A549 (cell line): ENCODE measurements around the gene FUZ. TPM values are rescaled to one million over a fixed set of nuclear protein-coding genes. Genes with fewer than 3 reads are reported as not detected.

Experiments
- ATAC-seq, 2 experiments: fragments of 200-7000 bp in 1 of 2; fragments of >200 bp in 1 of 2; cut with Nextera tagmentation in 1 of 2; cut with Tn5 transposase in 1 of 2; 3 replicates each; pipeline versions ENCODE4 v1.8.0 to v1.9.1; 2018 to 2020; ENCODE audit warnings: mild to moderate bottlenecking in 1 of 2, moderate library complexity in 1 of 2
- CTCF ChIA-PET: fragments of 300-600 bp; sonication (Branson Sonifier 250); formaldehyde crosslinking; extraction: SDS; loops from one replicate; lab custom pipeline; 2021; ENCODE audit warnings: antibody characterized with exemption, inconsistent platforms; lab: Yijun Ruan, JAX
- POLR2A ChIA-PET: fragments of 350-600 bp; formaldehyde crosslinking; extraction: SDS; loops from one replicate; lab custom pipeline; 2021; ENCODE audit warnings: antibody characterized with exemption, inconsistent platforms; lab: Yijun Ruan, JAX
- DNase-seq, 2 experiments: peaks; one replicate each; pipeline versions ENCODE4 v3.0.0 to v3.0.0-alpha.2; 2011 to 2016; ENCODE audit warnings: low read depth in 1 of 2, low spot score in 1 of 2
- FAIRE-seq: peaks from 2 replicates; lab custom pipeline; 2011; peaks lifted over from hg19 to GRCh38; lab: Jason Lieb, UNC
- H3K27ac ChIP-seq, 2 experiments: fragments of >200 bp; sonication (Bioruptor Twin); formaldehyde crosslinking; 3 replicates each; pipeline ENCODE4 v1.5.1; 2016 to 2017
- H3K4me1 ChIP-seq: fragments of >200 bp; sonication (Bioruptor Twin); formaldehyde crosslinking; 3 replicates; pipeline ENCODE4 v1.6.1; 2016
- H3K4me2 ChIP-seq: fragments of >200 bp; sonication (Bioruptor Twin); formaldehyde crosslinking; 3 replicates; pipeline ENCODE4 v1.6.1; 2016
- H3K4me3 ChIP-seq: fragments of >200 bp; sonication (Bioruptor Twin); formaldehyde crosslinking; 3 replicates; pipeline ENCODE4 v1.5.1; 2016
- H3K9me3 ChIP-seq: fragments of >200 bp; sonication (Bioruptor Twin); formaldehyde crosslinking; 3 replicates; pipeline ENCODE4 v1.6.1; 2016
- BCL3 ChIP-seq: fragments of >200 bp; sonication (Bioruptor Twin); formaldehyde crosslinking; IDR thresholded peaks from 3 replicates; pipeline ENCODE4 v1.6.1; 2016
- BHLHE40 ChIP-seq: IDR thresholded peaks from 2 replicates; pipeline ENCODE4 v1.6.1; 2012; ENCODE audit warnings: low read depth, low read length, inconsistent platforms
- CBX2 ChIP-seq: fragments of 200-600 bp; sonication (generic); IDR thresholded peaks from 2 replicates; pipeline ENCODE4 v1.6.1; 2016; ENCODE audit warnings: low read depth, mild to moderate bottlenecking, borderline replicate concordance
- CBX8 ChIP-seq: fragments of 200-600 bp; sonication (generic); IDR thresholded peaks from 2 replicates; pipeline ENCODE4 v1.6.1; 2016
- CHD2 ChIP-seq: fragments of 150-350 bp; IDR thresholded peaks from 2 replicates; pipeline ENCODE4 v1.6.1; 2014; ENCODE audit warnings: low read length; ENCODE audit not compliant: partially characterized antibody
- FOXS1 ChIP-seq: fragments of 250-450 bp; sonication (Bioruptor Pico); IDR thresholded peaks from 2 replicates; pipeline ENCODE4 v1.5.0; 2020; ENCODE audit warnings: mild to moderate bottlenecking, moderate library complexity
- GATA3 ChIP-seq: IDR thresholded peaks from 2 replicates; pipeline ENCODE4 v1.6.1; 2012; ENCODE audit warnings: borderline replicate concordance
- HDAC2 ChIP-seq: fragments of 200-600 bp; sonication (generic); IDR thresholded peaks from 2 replicates; pipeline ENCODE4 v1.6.1; 2016
- HEYL ChIP-seq: fragments of 250-450 bp; sonication (Bioruptor Pico); IDR thresholded peaks from 2 replicates; pipeline ENCODE4 v1.8.0; 2021; ENCODE audit warnings: mild to moderate bottlenecking, moderate library complexity
- HOXB13 ChIP-seq: fragments of 250-450 bp; sonication (Bioruptor Pico); IDR thresholded peaks from 2 replicates; pipeline ENCODE4 v1.5.0; 2020; ENCODE audit warnings: low read depth, mild to moderate bottlenecking, moderate library complexity
- JUN ChIP-seq, 2 experiments: fragments of >200 bp; sonication (Bioruptor Twin); formaldehyde crosslinking; IDR thresholded peaks; 2 replicates in 1 of 2; 3 replicates in 1 of 2; pipeline ENCODE4 v1.6.1; 2016 to 2017
- KDM1A ChIP-seq: fragments of 200-600 bp; sonication (generic); IDR thresholded peaks from 2 replicates; pipeline ENCODE4 v1.6.1; 2016; ENCODE audit warnings: low read depth, mild to moderate bottlenecking
- KDM5A ChIP-seq: fragments of 200-600 bp; sonication (generic); IDR thresholded peaks from 2 replicates; pipeline ENCODE4 v1.6.1; 2016; ENCODE audit warnings: antibody characterized with exemption, mild to moderate bottlenecking
- MAFK ChIP-seq: fragments of 450-650 bp; IDR thresholded peaks from 2 replicates; pipeline ENCODE4 v1.6.1; 2014; ENCODE audit not compliant: partially characterized antibody
- MAZ ChIP-seq: fragments of 150-350 bp; IDR thresholded peaks from 2 replicates; pipeline ENCODE4 v1.6.1; 2014; ENCODE audit warnings: antibody characterized with exemption, low read depth, low read length, borderline replicate concordance
- MYC ChIP-seq: IDR thresholded peaks from 2 replicates; pipeline ENCODE4 v1.6.1; 2012; ENCODE audit warnings: mild to moderate bottlenecking, inconsistent platforms, low read length, improper control_type of control experiment, borderline replicate concordance
- NFE2L2 ChIP-seq: fragments of 150-350 bp; conservative IDR thresholded peaks from 2 replicates; pipeline ENCODE4 v1.6.1; 2014; ENCODE audit warnings: low read length
- NR3C1 ChIP-seq: fragments of >200 bp; sonication (Bioruptor Twin); formaldehyde crosslinking; IDR thresholded peaks from 3 replicates; pipeline ENCODE4 v1.6.1; 2017
- PBX3 ChIP-seq: IDR thresholded peaks from 2 replicates; pipeline ENCODE4 v1.6.1; 2012
- PHF8 ChIP-seq: fragments of 200-600 bp; sonication (generic); IDR thresholded peaks from 2 replicates; pipeline ENCODE4 v1.6.1; 2016; ENCODE audit warnings: low read depth, mild to moderate bottlenecking, antibody characterized with exemption, moderate library complexity, borderline replicate concordance
- POLR2A ChIP-seq: IDR thresholded peaks from 2 replicates; pipeline ENCODE4 v1.6.1; 2012; ENCODE audit warnings: mild to moderate bottlenecking, low read length
- RAD21 ChIP-seq, 2 experiments: fragments of >200 bp in 1 of 2; sonication (Bioruptor Twin) in 1 of 2; formaldehyde crosslinking in 1 of 2; IDR thresholded peaks in 1 of 2; conservative IDR thresholded peaks in 1 of 2; 2 replicates in 1 of 2; 3 replicates in 1 of 2; pipeline ENCODE4 v1.6.1; 2012 to 2018; ENCODE audit warnings: inconsistent platforms in 1 of 2
- RARB ChIP-seq: fragments of 250-450 bp; sonication (Bioruptor Pico); IDR thresholded peaks from 2 replicates; pipeline ENCODE4 v1.8.0; 2021; ENCODE audit warnings: mild to moderate bottlenecking, moderate library complexity
- RCOR1 ChIP-seq: fragments of 150-350 bp; IDR thresholded peaks from 2 replicates; pipeline ENCODE4 v1.6.1; 2014; ENCODE audit warnings: antibody characterized with exemption, low read length, low read depth
- RFX5 ChIP-seq: fragments of 450-650 bp; IDR thresholded peaks from 2 replicates; pipeline ENCODE4 v1.7.1; 2014; ENCODE audit warnings: antibody characterized with exemption, mild to moderate bottlenecking, moderate library complexity
- SMC3 ChIP-seq: fragments of >200 bp; sonication (Bioruptor Twin); formaldehyde crosslinking; IDR thresholded peaks from 3 replicates; pipeline ENCODE4 v1.6.1; 2018; ENCODE audit warnings: inconsistent platforms
- SREBF2 ChIP-seq: fragments of 450-650 bp; IDR thresholded peaks from 2 replicates; pipeline ENCODE4 v1.6.1; 2014; ENCODE audit warnings: mild to moderate bottlenecking, moderate library complexity
- TFCP2L1 ChIP-seq: fragments of 250-450 bp; sonication (Bioruptor Pico); IDR thresholded peaks from 2 replicates; pipeline ENCODE4 v1.5.0; 2021; ENCODE audit warnings: mild to moderate bottlenecking
- TP53 ChIP-seq: fragments of 250-450 bp; sonication (Bioruptor Pico); IDR thresholded peaks from 2 replicates; pipeline ENCODE4 v1.5.0; 2021; ENCODE audit warnings: mild to moderate bottlenecking, moderate library complexity
- ZC3H11A ChIP-seq: fragments of 450-650 bp; IDR thresholded peaks from 2 replicates; pipeline ENCODE4 v1.6.1; 2014; ENCODE audit warnings: antibody characterized with exemption, mild to moderate bottlenecking
- ZFP36 ChIP-seq: fragments of 450-650 bp; IDR thresholded peaks from 2 replicates; pipeline ENCODE4 v1.6.1; 2014; ENCODE audit warnings: borderline replicate concordance; ENCODE audit not compliant: partially characterized antibody
- WGBS: methylation state at CpG from one replicate; pipeline ENCODE4 v1.1.6; 2017; ENCODE audit errors: missing lambda C conversion rate; 5-methylcytosine and 5-hydroxymethylcytosine counted together
- polyA plus RNA-seq, 4 experiments: library from polyadenylated mRNA; depleted of rRNA in 3 of 4; stranded (reverse); fragments of >200 nt; fragmentation: RNase III in 1 of 4; extraction: RNeasy Plus Mini Kit Qiagen cat#74134 plus additional on column Dnase treatment in 1 of 4; gene quantifications; 2 replicates in 3 of 4; 3 replicates in 1 of 4; pipeline ENCODE4 v1.2.3, GENCODE V29; 2011 to 2017
- TF ChIP-seq, protein P1 (sequence below): IDR thresholded peaks from 2 replicates; pipeline ENCODE4 v1.6.1; 2012
- TF ChIP-seq, protein P2 (sequence below): fragments of 450-650 bp; IDR thresholded peaks from 2 replicates; pipeline ENCODE4 v1.6.1; 2014; ENCODE audit warnings: antibody characterized with exemption

FUZ gene
- polyA plus RNA-seq, 2 of the 4 experiments (the other 2 are of a cell fraction), result 12.5 to 21.7 TPM

- no peak for DNase-seq
- Histone ChIP-seq H3K4me2 (peak within 1 kb of the TSS; percentile 95), H3K27ac (peak within 1 kb of the TSS; percentile 93 to 95), H3K4me3 (peak within 1 kb of the TSS; percentile 90), H3K9me3 (no peaks in the 10 kb centered on the region), H3K4me1 (peaks cover 21% of the 10 kb centered on the region)
- no peak for FAIRE-seq
- POLR2A ChIA-PET, result interaction anchor here (0.6 to 1.6 kb wide), 15 partner anchors 12 to 669 kb away, joined by 3 to 15 read pairs (median 4); partner anchors contain the start of genes AKT1S1, BCL2L12, FUZ and IRF3
- CTCF ChIA-PET, result interaction anchor here (0.7 to 1.8 kb wide), 5 partner anchors 9 to 86 kb away, joined by 3 to 5 read pairs (median 3); no protein-coding TSS in a partner anchor
- peak; percentile 60 for TF ChIP-seq POLR2A
- TF ChIP-seq GATA3, result no peak
- 0 out of 3 replicates have a peak, but pooled peaks have one; percentile 44 for TF ChIP-seq BCL3
- TF ChIP-seq, protein P1, sequence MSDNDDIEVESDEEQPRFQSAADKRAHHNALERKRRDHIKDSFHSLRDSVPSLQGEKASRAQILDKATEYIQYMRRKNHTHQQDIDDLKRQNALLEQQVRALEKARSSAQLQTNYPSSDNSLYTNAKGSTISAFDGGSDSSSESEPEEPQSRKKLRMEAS, result no peak
- TF ChIP-seq PHF8, result peak; percentile 63; the same call in 1 of the 2 replicates
- no peak for TF ChIP-seq CHD2
- no peak for TF ChIP-seq HEYL (CRISPR knock-in tag)
- TF ChIP-seq HOXB13 (CRISPR knock-in tag), result no peak
- TF ChIP-seq CBX8, result no peak
- no peak for TF ChIP-seq ZC3H11A
- no peak; a peak in 1 of 6 replicates for ATAC-seq
- WGBS, result 2% methylated on average over 14 of the region's 38 CpGs
These were observed 46.2 kb downstream of the FUZ start, which contains the start of gene AP2A1 for GRCh38 chr19:49766930-49767299. TSS of gene AP2A1 (plus strand) at chr19:49767001. CDS start at chr19:49767134, 133 bp downstream.

- WGBS, result 2% methylated on average over 49 of the region's 53 CpGs
- ChIA-PET POLR2A (interaction anchor here (0.6 to 1.6 kb wide), 18 partner anchors 12 to 668 kb away, joined by 3 to 15 read pairs (median 4); partner anchors contain the start of genes AKT1S1, BCL2L12, FUZ and IRF3), CTCF (interaction anchor here (0.6 to 1.8 kb wide), 7 partner anchors 11 to 85 kb away, joined by 3 to 5 read pairs (median 3); no protein-coding TSS in a partner anchor)
- Histone ChIP-seq H3K4me2 (peak overlapping the region; percentile 95), H3K4me3 (peak overlapping the region; percentile 90), H3K27ac (peak overlapping the region; percentile 93 to 95), H3K9me3 (no peaks in the 10 kb centered on the region), H3K4me1 (peaks cover 21% of the 10 kb centered on the region)
- FAIRE-seq (peak; percentile 77), DNase-seq (peak; percentile 100), ATAC-seq (peak; percentile 91 to 95)
- TF ChIP-seq SREBF2 (no peak), MYC (0 out of 2 replicates have a peak, but pooled peaks have one; percentile 15), CBX2 (no peak), MAZ (peak; percentile 83; the same call in 1 of the 2 replicates), FOXS1 (CRISPR knock-in tag) (no peak), CHD2 (peak; percentile 22), RFX5 (peak; percentile 66; the same call in 1 of the 2 replicates), NFE2L2 (no peak), SMC3 (no peak), POLR2A (peak; percentile 84), ZC3H11A (no peak), HOXB13 (CRISPR knock-in tag) (no peak), HDAC2 (no peak), BHLHE40 (0 out of 2 replicates have a peak, but pooled peaks have one; percentile 15), PHF8 (no peak), JUN (IDR thresholded peaks at IDR 0.05) (peak; percentile 81 to 83; a peak in 4 of 5 replicates), MAFK (no peak), ZFP36 (peak; percentile 19), KDM1A (peak; percentile 61; the same call in 1 of the 2 replicates), RCOR1 (no peak), TP53 (no peak), NR3C1 (no peak), GATA3 (no peak), TFCP2L1 (CRISPR knock-in tag) (no peak), RAD21 (conservative IDR thresholded peaks at IDR 0.05 in 1 of 2, IDR thresholded peaks at IDR 0.05 in 1 of 2) (no peak), RARB (CRISPR knock-in tag) (no peak), KDM5A (no peak), PBX3 (peak; percentile 99)
- TF ChIP-seq, protein P1, result peak; percentile 77
- TF ChIP-seq, protein P2, sequence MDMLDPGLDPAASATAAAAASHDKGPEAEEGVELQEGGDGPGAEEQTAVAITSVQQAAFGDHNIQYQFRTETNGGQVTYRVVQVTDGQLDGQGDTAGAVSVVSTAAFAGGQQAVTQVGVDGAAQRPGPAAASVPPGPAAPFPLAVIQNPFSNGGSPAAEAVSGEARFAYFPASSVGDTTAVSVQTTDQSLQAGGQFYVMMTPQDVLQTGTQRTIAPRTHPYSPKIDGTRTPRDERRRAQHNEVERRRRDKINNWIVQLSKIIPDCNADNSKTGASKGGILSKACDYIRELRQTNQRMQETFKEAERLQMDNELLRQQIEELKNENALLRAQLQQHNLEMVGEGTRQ, result no peak
These were observed 46.8 kb downstream of the FUZ start for GRCh38 chr19:49766007-49766929.
